KMS-11 (cell line): ENCODE measurements around the gene MAP4K2.

Source experiments
- H2AFZ ChIP-seq: fragments of 200-600 bp; sonication (generic); 2 replicates; pipeline ENCODE4 v1.6.1; 2016; ENCODE audit warnings: antibody characterized with exemption, mixed run types, low read depth
- H3K27ac ChIP-seq: fragments of 200-600 bp; sonication (generic); 2 replicates; pipeline ENCODE4 v1.6.1; 2016; ENCODE audit warnings: mild to moderate bottlenecking, mixed run types
- H3K27me3 ChIP-seq: fragments of 200-600 bp; sonication (generic); 2 replicates; pipeline ENCODE4 v1.6.1; 2017; ENCODE audit warnings: mild to moderate bottlenecking, low read depth, mixed run types, moderate library complexity; ENCODE audit not compliant: insufficient read depth
- H3K36me3 ChIP-seq: fragments of 200-600 bp; sonication (generic); 2 replicates; pipeline ENCODE4 v1.6.1; 2017; ENCODE audit warnings: mild to moderate bottlenecking, mixed run types; ENCODE audit not compliant: insufficient read depth
- H3K4me1 ChIP-seq: fragments of 200-600 bp; sonication (generic); 2 replicates; pipeline ENCODE4 v1.6.1; 2016; ENCODE audit warnings: mild to moderate bottlenecking, low read depth, mixed run types; ENCODE audit not compliant: poor library complexity, severe bottlenecking
- H3K4me2 ChIP-seq: fragments of 200-600 bp; sonication (generic); 2 replicates; pipeline ENCODE4 v1.7.0; 2016; ENCODE audit warnings: mild to moderate bottlenecking, mixed run types
- H3K4me3 ChIP-seq: fragments of 200-600 bp; sonication (generic); IDR thresholded peaks from 2 replicates; pipeline ENCODE4 v1.6.1; 2017; ENCODE audit warnings: low read depth, low read length, mixed read lengths; ENCODE audit not compliant: insufficient read depth
- H3K79me2 ChIP-seq: fragments of 200-600 bp; sonication (generic); 2 replicates; pipeline ENCODE4 v1.6.1; 2016; ENCODE audit warnings: low read depth, mixed run types; ENCODE audit not compliant: insufficient read depth
- H3K9ac ChIP-seq: fragments of 200-600 bp; sonication (generic); 2 replicates; pipeline ENCODE4 v1.6.1; 2016; ENCODE audit warnings: mild to moderate bottlenecking, mixed run types
- H4K20me1 ChIP-seq: fragments of 200-600 bp; sonication (generic); 2 replicates; pipeline ENCODE4 v1.6.1; 2016; ENCODE audit warnings: mild to moderate bottlenecking, mixed run types; ENCODE audit not compliant: insufficient read depth
- TF ChIP-seq, protein P1 (sequence below): fragments of 200-600 bp; sonication (generic); conservative IDR thresholded peaks from 2 replicates; pipeline ENCODE4 v1.6.1; 2017; ENCODE audit warnings: low read depth, mild to moderate bottlenecking, antibody characterized with exemption, low read length, moderate library complexity, mixed read lengths

Gene MAP4K2

GRCh38 chr11:64845129-64845775 lies 42.2 kb upstream of the MAP4K2 start:
- H2AFZ ChIP-seq = peak overlapping the region; percentile 52; the same call in 1 of the 2 replicates
- no peaks in the 10 kb centered on the region for H3K27me3 ChIP-seq
- H3K36me3 ChIP-seq = no peaks in the 10 kb centered on the region
- H3K4me1 ChIP-seq = peaks cover 36% of the 10 kb centered on the region
- peak overlapping the region; percentile 42; the same call in 1 of the 2 replicates for H3K4me2 ChIP-seq
- no peak overlapping the region for H3K9ac ChIP-seq
- no peaks in the 10 kb centered on the region for H4K20me1 ChIP-seq
- TF ChIP-seq, protein P1, sequence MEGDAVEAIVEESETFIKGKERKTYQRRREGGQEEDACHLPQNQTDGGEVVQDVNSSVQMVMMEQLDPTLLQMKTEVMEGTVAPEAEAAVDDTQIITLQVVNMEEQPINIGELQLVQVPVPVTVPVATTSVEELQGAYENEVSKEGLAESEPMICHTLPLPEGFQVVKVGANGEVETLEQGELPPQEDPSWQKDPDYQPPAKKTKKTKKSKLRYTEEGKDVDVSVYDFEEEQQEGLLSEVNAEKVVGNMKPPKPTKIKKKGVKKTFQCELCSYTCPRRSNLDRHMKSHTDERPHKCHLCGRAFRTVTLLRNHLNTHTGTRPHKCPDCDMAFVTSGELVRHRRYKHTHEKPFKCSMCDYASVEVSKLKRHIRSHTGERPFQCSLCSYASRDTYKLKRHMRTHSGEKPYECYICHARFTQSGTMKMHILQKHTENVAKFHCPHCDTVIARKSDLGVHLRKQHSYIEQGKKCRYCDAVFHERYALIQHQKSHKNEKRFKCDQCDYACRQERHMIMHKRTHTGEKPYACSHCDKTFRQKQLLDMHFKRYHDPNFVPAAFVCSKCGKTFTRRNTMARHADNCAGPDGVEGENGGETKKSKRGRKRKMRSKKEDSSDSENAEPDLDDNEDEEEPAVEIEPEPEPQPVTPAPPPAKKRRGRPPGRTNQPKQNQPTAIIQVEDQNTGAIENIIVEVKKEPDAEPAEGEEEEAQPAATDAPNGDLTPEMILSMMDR = no peak
- H3K79me2 ChIP-seq = no peaks in the 10 kb centered on the region
- no peak overlapping the region for H3K27ac ChIP-seq
- H3K4me3 ChIP-seq = no peak overlapping the region

- Histone ChIP-seq H3K4me3 (no peak within 1 kb of the TSS), H3K27ac (no peak within 1 kb of the TSS), H2AFZ (peak within 1 kb of the TSS; percentile 52; the same call in 1 of the 2 replicates), H4K20me1 (no peaks in the 10 kb centered on the region), H3K9ac (no peak within 1 kb of the TSS; the same call in 1 of the 2 replicates), H3K27me3 (no peaks in the 10 kb centered on the region), H3K79me2 (no peaks in the 10 kb centered on the region), H3K36me3 (no peaks in the 10 kb centered on the region), H3K4me2 (peak within 1 kb of the TSS; percentile 42), H3K4me1 (peaks cover 28% of the 10 kb centered on the region)
- TF ChIP-seq, protein P1 = peak; percentile 57
These were observed 41.5 kb upstream of the MAP4K2 start, which contains the start of gene CDC42BPG for GRCh38 chr11:64844330-64845128. Gene CDC42BPG (minus strand): TSS chr11:64844653. CDS start chr11:64844569, 84 bp downstream.

- H3K27ac ChIP-seq = no peak overlapping the region
- H3K4me1 ChIP-seq = peaks cover 21% of the 10 kb centered on the region
- H3K4me3 ChIP-seq = no peak overlapping the region
- H3K9ac ChIP-seq = no peak overlapping the region; the same call in 1 of the 2 replicates
- H4K20me1 ChIP-seq = no peaks in the 10 kb centered on the region
- H3K4me2 ChIP-seq = peak overlapping the region; percentile 42; the same call in 1 of the 2 replicates
- H3K36me3 ChIP-seq = no peaks in the 10 kb centered on the region
- H3K27me3 ChIP-seq = no peaks in the 10 kb centered on the region
- H2AFZ ChIP-seq = peak overlapping the region; percentile 52; the same call in 1 of the 2 replicates
- TF ChIP-seq, protein P1 = no peak; the same call in none of the 2 replicates
- H3K79me2 ChIP-seq = no peaks in the 10 kb centered on the region
These were observed 40.8 kb upstream of the MAP4K2 start for GRCh38 chr11:64843686-64844329.

- Histone ChIP-seq H3K27me3 (no peaks in the 10 kb centered on the region), H3K36me3 (no peaks in the 10 kb centered on the region), H3K4me3 (no peak overlapping the region), H3K4me2 (no peak overlapping the region), H3K27ac (no peak overlapping the region), H3K4me1 (peaks cover 14% of the 10 kb centered on the region), H3K79me2 (no peaks in the 10 kb centered on the region), H2AFZ (no peak overlapping the region), H3K9ac (no peak overlapping the region), H4K20me1 (no peaks in the 10 kb centered on the region)
- TF ChIP-seq, protein P1 = no peak
These were observed 40.1 kb upstream of the MAP4K2 start for GRCh38 chr11:64842851-64843685.
